ENCODE results near the gene SEPTIN7.

DNA sequence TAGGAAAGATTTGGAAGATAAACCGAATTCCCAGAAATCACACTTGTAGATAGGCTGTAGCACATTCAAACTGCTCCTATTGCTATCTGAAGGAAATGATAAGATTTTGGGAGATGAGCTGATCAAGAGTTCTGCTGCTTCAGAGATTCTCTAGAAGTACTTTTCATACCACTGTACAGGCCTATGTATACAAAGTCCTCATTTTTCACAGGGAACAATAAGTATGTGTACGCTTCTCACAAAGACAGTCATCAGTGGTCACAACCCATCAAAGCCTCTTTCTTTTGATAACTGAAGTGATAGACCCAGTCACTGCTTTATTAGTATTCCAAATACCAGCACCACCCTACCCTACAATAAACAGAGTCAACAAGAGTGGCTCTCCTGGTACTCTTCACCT lies 15.6 kb upstream of the SEPTIN7 start:
- TF ChIP-seq, protein P1, sequence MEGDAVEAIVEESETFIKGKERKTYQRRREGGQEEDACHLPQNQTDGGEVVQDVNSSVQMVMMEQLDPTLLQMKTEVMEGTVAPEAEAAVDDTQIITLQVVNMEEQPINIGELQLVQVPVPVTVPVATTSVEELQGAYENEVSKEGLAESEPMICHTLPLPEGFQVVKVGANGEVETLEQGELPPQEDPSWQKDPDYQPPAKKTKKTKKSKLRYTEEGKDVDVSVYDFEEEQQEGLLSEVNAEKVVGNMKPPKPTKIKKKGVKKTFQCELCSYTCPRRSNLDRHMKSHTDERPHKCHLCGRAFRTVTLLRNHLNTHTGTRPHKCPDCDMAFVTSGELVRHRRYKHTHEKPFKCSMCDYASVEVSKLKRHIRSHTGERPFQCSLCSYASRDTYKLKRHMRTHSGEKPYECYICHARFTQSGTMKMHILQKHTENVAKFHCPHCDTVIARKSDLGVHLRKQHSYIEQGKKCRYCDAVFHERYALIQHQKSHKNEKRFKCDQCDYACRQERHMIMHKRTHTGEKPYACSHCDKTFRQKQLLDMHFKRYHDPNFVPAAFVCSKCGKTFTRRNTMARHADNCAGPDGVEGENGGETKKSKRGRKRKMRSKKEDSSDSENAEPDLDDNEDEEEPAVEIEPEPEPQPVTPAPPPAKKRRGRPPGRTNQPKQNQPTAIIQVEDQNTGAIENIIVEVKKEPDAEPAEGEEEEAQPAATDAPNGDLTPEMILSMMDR (conservative IDR thresholded peaks at IDR 0.05) = no peak
- no peak for TF ChIP-seq ZFX (IDR thresholded peaks at IDR 0.05)
